ENCODE measurements around the gene YES1. TPM values are rescaled to one million over a fixed set of nuclear protein-coding genes. Genes with fewer than 3 reads are reported as not detected.

Gene YES1
- total and polyA plus RNA-seq, 4 donors: 12.5 to 57.6 (median 21.9) TPM

DNA sequence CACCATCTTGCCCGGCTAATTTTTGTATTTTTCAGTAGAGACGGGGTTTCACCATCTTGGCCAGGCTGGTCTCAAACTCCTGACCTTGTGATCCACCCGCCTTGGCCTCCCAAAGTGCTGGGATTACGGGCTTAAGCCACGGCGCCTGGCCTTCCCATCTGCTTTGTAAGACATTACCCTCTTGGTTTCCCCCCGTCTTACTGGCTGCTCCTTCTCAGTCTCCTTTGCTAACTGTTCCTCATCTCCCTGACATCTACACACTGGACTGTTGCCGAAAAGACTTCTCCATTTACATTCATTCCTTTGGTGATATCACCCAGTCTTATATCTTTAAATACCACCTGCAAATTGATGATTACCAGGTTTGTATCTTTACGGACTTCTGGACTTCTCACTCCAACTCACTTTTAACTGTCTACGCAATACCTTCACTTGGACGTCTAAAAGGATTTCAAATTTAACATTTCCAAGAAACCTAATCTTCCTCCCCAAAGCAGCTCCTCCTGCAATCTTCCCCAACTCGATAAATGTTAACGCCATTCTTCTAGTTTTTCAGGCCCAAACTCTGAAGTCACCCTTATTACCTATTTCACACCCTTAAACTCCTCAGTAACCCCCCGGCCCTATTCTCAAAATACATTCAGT, 37.9 kb downstream of the YES1 start:
- no peaks in the 10 kb centered on the region for H3K27me3 ChIP-seq (ENCODE audit: control insufficient read depth in 4 of 4, insufficient read depth in 4 of 4, low read length in 3 of 4)
- TF ChIP-seq RXRA (IDR thresholded peaks at IDR 0.05) (no peak), HNF4G (IDR thresholded peaks at IDR 0.05) (no peak), FOXA2 (IDR thresholded peaks at IDR 0.05) (no peak), HNF4A (conservative IDR thresholded peaks at IDR 0.05) (no peak), RAD21 (IDR thresholded peaks at IDR 0.05) (no peak), TAF1 (conservative IDR thresholded peaks at IDR 0.05) (no peak), EGR1 (IDR thresholded peaks at IDR 0.05; ENCODE audit: low read depth in 2 of 2) (no peak), JUND (IDR thresholded peaks at IDR 0.05) (no peak), GABPA (IDR thresholded peaks at IDR 0.05 in 1 of 2, conservative IDR thresholded peaks at IDR 0.05 in 1 of 2) (no peak), FOXA1 (IDR thresholded peaks at IDR 0.05) (no peak), YY1 (IDR thresholded peaks at IDR 0.05) (no peak), NR2F2 (IDR thresholded peaks at IDR 0.05) (no peak), SP1 (IDR thresholded peaks at IDR 0.05) (no peak)
- TF ChIP-seq, protein P1, sequence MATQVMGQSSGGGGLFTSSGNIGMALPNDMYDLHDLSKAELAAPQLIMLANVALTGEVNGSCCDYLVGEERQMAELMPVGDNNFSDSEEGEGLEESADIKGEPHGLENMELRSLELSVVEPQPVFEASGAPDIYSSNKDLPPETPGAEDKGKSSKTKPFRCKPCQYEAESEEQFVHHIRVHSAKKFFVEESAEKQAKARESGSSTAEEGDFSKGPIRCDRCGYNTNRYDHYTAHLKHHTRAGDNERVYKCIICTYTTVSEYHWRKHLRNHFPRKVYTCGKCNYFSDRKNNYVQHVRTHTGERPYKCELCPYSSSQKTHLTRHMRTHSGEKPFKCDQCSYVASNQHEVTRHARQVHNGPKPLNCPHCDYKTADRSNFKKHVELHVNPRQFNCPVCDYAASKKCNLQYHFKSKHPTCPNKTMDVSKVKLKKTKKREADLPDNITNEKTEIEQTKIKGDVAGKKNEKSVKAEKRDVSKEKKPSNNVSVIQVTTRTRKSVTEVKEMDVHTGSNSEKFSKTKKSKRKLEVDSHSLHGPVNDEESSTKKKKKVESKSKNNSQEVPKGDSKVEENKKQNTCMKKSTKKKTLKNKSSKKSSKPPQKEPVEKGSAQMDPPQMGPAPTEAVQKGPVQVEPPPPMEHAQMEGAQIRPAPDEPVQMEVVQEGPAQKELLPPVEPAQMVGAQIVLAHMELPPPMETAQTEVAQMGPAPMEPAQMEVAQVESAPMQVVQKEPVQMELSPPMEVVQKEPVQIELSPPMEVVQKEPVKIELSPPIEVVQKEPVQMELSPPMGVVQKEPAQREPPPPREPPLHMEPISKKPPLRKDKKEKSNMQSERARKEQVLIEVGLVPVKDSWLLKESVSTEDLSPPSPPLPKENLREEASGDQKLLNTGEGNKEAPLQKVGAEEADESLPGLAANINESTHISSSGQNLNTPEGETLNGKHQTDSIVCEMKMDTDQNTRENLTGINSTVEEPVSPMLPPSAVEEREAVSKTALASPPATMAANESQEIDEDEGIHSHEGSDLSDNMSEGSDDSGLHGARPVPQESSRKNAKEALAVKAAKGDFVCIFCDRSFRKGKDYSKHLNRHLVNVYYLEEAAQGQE (IDR thresholded peaks at IDR 0.05): no peak
- TF ChIP-seq, protein P2, sequence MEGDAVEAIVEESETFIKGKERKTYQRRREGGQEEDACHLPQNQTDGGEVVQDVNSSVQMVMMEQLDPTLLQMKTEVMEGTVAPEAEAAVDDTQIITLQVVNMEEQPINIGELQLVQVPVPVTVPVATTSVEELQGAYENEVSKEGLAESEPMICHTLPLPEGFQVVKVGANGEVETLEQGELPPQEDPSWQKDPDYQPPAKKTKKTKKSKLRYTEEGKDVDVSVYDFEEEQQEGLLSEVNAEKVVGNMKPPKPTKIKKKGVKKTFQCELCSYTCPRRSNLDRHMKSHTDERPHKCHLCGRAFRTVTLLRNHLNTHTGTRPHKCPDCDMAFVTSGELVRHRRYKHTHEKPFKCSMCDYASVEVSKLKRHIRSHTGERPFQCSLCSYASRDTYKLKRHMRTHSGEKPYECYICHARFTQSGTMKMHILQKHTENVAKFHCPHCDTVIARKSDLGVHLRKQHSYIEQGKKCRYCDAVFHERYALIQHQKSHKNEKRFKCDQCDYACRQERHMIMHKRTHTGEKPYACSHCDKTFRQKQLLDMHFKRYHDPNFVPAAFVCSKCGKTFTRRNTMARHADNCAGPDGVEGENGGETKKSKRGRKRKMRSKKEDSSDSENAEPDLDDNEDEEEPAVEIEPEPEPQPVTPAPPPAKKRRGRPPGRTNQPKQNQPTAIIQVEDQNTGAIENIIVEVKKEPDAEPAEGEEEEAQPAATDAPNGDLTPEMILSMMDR (IDR thresholded peaks at IDR 0.05; ENCODE audit: low read depth, low read length, missing input control): no peak
- TF ChIP-seq, protein P3, sequence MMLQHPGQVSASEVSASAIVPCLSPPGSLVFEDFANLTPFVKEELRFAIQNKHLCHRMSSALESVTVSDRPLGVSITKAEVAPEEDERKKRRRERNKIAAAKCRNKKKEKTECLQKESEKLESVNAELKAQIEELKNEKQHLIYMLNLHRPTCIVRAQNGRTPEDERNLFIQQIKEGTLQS (IDR thresholded peaks at IDR 0.05): no peak
- TF ChIP-seq, protein P4, sequence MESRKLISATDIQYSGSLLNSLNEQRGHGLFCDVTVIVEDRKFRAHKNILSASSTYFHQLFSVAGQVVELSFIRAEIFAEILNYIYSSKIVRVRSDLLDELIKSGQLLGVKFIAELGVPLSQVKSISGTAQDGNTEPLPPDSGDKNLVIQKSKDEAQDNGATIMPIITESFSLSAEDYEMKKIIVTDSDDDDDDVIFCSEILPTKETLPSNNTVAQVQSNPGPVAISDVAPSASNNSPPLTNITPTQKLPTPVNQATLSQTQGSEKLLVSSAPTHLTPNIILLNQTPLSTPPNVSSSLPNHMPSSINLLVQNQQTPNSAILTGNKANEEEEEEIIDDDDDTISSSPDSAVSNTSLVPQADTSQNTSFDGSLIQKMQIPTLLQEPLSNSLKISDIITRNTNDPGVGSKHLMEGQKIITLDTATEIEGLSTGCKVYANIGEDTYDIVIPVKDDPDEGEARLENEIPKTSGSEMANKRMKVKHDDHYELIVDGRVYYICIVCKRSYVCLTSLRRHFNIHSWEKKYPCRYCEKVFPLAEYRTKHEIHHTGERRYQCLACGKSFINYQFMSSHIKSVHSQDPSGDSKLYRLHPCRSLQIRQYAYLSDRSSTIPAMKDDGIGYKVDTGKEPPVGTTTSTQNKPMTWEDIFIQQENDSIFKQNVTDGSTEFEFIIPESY (IDR thresholded peaks at IDR 0.05): no peak
- TF ChIP-seq, protein P5, sequence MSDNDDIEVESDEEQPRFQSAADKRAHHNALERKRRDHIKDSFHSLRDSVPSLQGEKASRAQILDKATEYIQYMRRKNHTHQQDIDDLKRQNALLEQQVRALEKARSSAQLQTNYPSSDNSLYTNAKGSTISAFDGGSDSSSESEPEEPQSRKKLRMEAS (IDR thresholded peaks at IDR 0.05): no peak
- peaks cover 2 to 11% (median 10%) of the 10 kb centered on the region in 4 donors for H3K4me1 ChIP-seq (ENCODE audit: control insufficient read depth in 4 of 4, insufficient read depth in 4 of 4, low read length in 3 of 4)
- 97% methylated on average over 14 of the region's 14 CpGs for WGBS
- no peak overlapping the region for H3K9ac ChIP-seq (ENCODE audit: low read depth in 1 of 2, low read length in 2 of 2)
- DNase-seq (ENCODE audit: low spot score): no peak
- H3K9me3 ChIP-seq (ENCODE audit: control insufficient read depth in 4 of 4, low read length in 3 of 4): no peaks in the 10 kb centered on the region
- no peak overlapping the region for H3K27ac ChIP-seq (ENCODE audit: low read depth in 1 of 2, low read length in 2 of 2)
- no peak overlapping the region for H3K4me3 ChIP-seq (ENCODE audit: low read depth in 1 of 3, low read length in 3 of 3)
- H3K36me3 ChIP-seq (ENCODE audit: control insufficient read depth in 4 of 4, insufficient read depth in 3 of 4, low read depth in 1 of 4, low read length in 3 of 4): no peaks in the 10 kb centered on the region

All from liver (tissue), 9 donors.